CD4-positive, alpha-beta T cell (primary cell): ENCODE data around the gene OR6C76. TPM values are rescaled to one million over a fixed set of nuclear protein-coding genes. Genes with fewer than 3 reads are reported as not detected.
"Not testable (repeated sequence)": the region's sequence is repeated elsewhere in the genome, so short reads cannot be mapped to it uniquely, and the experiment has no call there.

ENCODE experiments used
- ATAC-seq: fragments of 200-7000 bp; cut with Tn5 transposase; one replicate; pipeline ENCODE4 v1.10.0; 2022; ENCODE audit warnings: mild to moderate bottlenecking; ENCODE audit not compliant: poor library complexity
- CTCF ChIA-PET: fragments of 350-600 bp; sonication (Branson Sonifier 250); formaldehyde crosslinking; loops from one replicate; lab custom pipeline; 2021; ENCODE audit warnings: antibody characterized with exemption, inconsistent platforms; lab: Charles Lee
- POLR2A ChIA-PET: fragments of 350-600 bp; sonication (Branson Sonifier 250); formaldehyde crosslinking; loops from one replicate; lab custom pipeline; 2021; ENCODE audit warnings: antibody characterized with exemption, inconsistent platforms; lab: Charles Lee
- DNase-seq, 14 experiments: peaks; one replicate each; pipeline ENCODE4 v3.0.0-alpha.2; 2013 to 2020; ENCODE audit warnings: mixed read lengths in 2 of 14
- H3K27ac ChIP-seq, 2 donors: one replicate each; pipeline versions ENCODE4 v1.5.1 to v1.7.0; 2013; ENCODE audit warnings: low read length in 2 of 2, low read depth in 1 of 2, mild to moderate bottlenecking in 1 of 2
- H3K27me3 ChIP-seq, 2 experiments: 1 replicate in 1 of 2; 2 replicates in 1 of 2; pipeline versions ENCODE4 v1.6.1 to v1.7.0; 2013; ENCODE audit warnings: low read length in 2 of 2, control low read depth in 1 of 2, mild to moderate bottlenecking in 1 of 2, moderate library complexity in 1 of 2; ENCODE audit not compliant: insufficient read depth in 2 of 2, control insufficient read depth in 1 of 2
- H3K36me3 ChIP-seq: one replicate; pipeline ENCODE4 v1.6.1; 2013; ENCODE audit warnings: low read length, control low read depth; ENCODE audit not compliant: insufficient read depth
- H3K4me1 ChIP-seq: one replicate; pipeline ENCODE4 v1.6.1; 2013; ENCODE audit warnings: low read length, control low read depth; ENCODE audit not compliant: insufficient read depth
- H3K4me3 ChIP-seq: one replicate; pipeline ENCODE4 v1.5.1; 2013; ENCODE audit warnings: mild to moderate bottlenecking, low read length, moderate library complexity
- H3K9me3 ChIP-seq, 2 experiments: 1 replicate in 1 of 2; 2 replicates in 1 of 2; pipeline versions ENCODE4 v1.6.1 to v1.7.0; 2013; ENCODE audit warnings: low read length in 2 of 2, mild to moderate bottlenecking in 2 of 2, control low read depth in 1 of 2, moderate library complexity in 1 of 2; ENCODE audit not compliant: control insufficient read depth in 1 of 2, insufficient read depth in 1 of 2
- H3K27ac Mint-ChIP-seq: one replicate; pipeline ENCODE4 v1.8.0; 2020; ENCODE audit warnings: mixed read lengths
- H3K27me3 Mint-ChIP-seq: one replicate; pipeline ENCODE4 v1.8.0; 2021; ENCODE audit warnings: mixed read lengths
- H3K36me3 Mint-ChIP-seq: one replicate; pipeline ENCODE4 v1.8.0; 2021; ENCODE audit warnings: low read depth, mixed read lengths
- H3K4me1 Mint-ChIP-seq: one replicate; pipeline ENCODE4 v1.8.0; 2021; ENCODE audit warnings: low read depth, mixed read lengths
- H3K4me3 Mint-ChIP-seq: one replicate; pipeline ENCODE4 v1.8.0; 2020; ENCODE audit warnings: mild to moderate bottlenecking, mixed read lengths
- H3K9me3 Mint-ChIP-seq: one replicate; pipeline ENCODE4 v1.8.0; 2020; ENCODE audit warnings: mixed read lengths
- intact Hi-C, 2 experiments: fragments of 100-400 bp; cut with DNase I in 1 of 2; cut with micrococcal nuclease in 1 of 2; formaldehyde crosslinking; loops; one replicate each; pipeline versions ENCODE4 v1.15.1 to v1.9.0; 2023 to 2025; cut with DNase I, micrococcal nuclease
- total RNA-seq, 174 experiments: library from RNA in 2 of 174; stranded (reverse) in 2 of 174; gene quantifications; one replicate each; pipeline ENCODE4 v1.2.3 and lab custom pipeline; 2021 to 2026
- TF ChIP-seq, protein P1 (sequence below): fragments of 200-600 bp; IDR thresholded peaks from one replicate; pipeline ENCODE4 v1.8.0; 2022; ENCODE audit warnings: antibody characterized with exemption, mild to moderate bottlenecking

The OR6C76 gene
- total RNA-seq, 2 experiments from 2014 or later = not detected

DNA sequence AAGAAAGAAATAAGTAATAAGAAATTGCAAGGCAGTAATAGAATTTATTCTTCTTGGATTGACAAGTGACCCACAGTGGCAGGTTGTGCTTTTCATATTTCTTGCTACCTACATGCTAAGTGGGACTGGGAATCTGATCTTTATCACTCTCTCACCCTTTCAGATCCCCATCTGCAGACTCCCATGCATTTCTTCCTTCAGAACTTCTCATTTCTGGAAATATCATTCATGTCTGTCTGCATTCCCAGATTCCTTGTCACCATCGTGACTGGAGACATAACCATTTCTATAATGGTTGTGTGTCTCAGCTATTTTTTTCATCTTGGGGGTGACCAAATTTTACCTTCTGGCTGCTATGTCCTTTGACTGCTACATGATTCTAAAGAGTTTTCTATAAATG is 29.7 kb upstream of the OR6C76 start:
- H3K27me3 Mint-ChIP-seq = peaks cover 31% of the 10 kb centered on the region
- H3K27ac Mint-ChIP-seq = no peak overlapping the region
- ATAC-seq (no peak), DNase-seq (no peak)
- no peak overlapping the region for H3K4me3 Mint-ChIP-seq
- Histone ChIP-seq H3K9me3 (peaks cover 0 to 8% of the 10 kb centered on the region in 2 experiments), H3K36me3 (no peaks in the 10 kb centered on the region), H3K4me3 (no peak overlapping the region), H3K4me1 (no peaks in the 10 kb centered on the region), H3K27me3 (peaks cover 14 to 15% of the 10 kb centered on the region in 2 experiments), H3K27ac (no peak overlapping the region)
- intact Hi-C loops = no loop called here
- CTCF ChIA-PET = no interaction called here
- H3K9me3 Mint-ChIP-seq = no peaks in the 10 kb centered on the region
- POLR2A ChIA-PET = no interaction called here
- TF ChIP-seq, protein P1, sequence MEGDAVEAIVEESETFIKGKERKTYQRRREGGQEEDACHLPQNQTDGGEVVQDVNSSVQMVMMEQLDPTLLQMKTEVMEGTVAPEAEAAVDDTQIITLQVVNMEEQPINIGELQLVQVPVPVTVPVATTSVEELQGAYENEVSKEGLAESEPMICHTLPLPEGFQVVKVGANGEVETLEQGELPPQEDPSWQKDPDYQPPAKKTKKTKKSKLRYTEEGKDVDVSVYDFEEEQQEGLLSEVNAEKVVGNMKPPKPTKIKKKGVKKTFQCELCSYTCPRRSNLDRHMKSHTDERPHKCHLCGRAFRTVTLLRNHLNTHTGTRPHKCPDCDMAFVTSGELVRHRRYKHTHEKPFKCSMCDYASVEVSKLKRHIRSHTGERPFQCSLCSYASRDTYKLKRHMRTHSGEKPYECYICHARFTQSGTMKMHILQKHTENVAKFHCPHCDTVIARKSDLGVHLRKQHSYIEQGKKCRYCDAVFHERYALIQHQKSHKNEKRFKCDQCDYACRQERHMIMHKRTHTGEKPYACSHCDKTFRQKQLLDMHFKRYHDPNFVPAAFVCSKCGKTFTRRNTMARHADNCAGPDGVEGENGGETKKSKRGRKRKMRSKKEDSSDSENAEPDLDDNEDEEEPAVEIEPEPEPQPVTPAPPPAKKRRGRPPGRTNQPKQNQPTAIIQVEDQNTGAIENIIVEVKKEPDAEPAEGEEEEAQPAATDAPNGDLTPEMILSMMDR = no peak
- H3K36me3 Mint-ChIP-seq = no peaks in the 10 kb centered on the region
- H3K4me1 Mint-ChIP-seq = no peaks in the 10 kb centered on the region

DNA sequence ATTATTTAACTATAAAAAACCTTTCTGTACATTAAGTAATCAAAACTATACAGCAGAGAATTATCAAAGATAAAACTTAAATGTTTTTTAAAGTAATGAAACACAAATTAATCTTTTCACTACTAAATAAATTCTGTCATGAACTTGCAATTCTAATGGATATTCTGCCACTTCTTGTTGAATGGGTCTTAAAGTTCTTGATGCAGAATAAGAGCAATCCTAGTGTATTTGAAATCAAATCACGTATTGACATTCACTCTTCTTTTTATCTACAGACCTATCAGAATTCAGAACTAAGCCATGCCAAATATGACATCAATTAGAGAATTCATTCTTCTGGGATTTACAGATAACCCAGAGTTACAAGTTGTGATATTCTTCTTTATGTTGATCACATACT is 25.8 kb upstream of the OR6C76 start, which contains the start of gene OR6C65:
Gene OR6C65, plus strand, starts transcription at position 301 of the 400 bp plus-strand sequence. Its CDS starts 0 bp downstream, at position 301.
- H3K27me3 ChIP-seq = peaks cover 2 to 9% of the 10 kb centered on the region in 2 experiments
- Mint-ChIP-seq H3K9me3 (no peaks in the 10 kb centered on the region), H3K36me3 (no peaks in the 10 kb centered on the region), H3K4me3 (no peak within 1 kb of the TSS), H3K4me1 (no peaks in the 10 kb centered on the region), H3K27me3 (peaks cover 38% of the 10 kb centered on the region), H3K27ac (no peak within 1 kb of the TSS)
- TF ChIP-seq, protein P1 = no peak
- no peak for ATAC-seq
- H3K4me1 ChIP-seq = no peaks in the 10 kb centered on the region
- H3K9me3 ChIP-seq = no peaks in the 10 kb centered on the region
- DNase-seq = no peak
- H3K4me3 ChIP-seq = no peak within 1 kb of the TSS
- intact Hi-C loops = no loop called here
- H3K36me3 ChIP-seq = no peaks in the 10 kb centered on the region
- H3K27ac ChIP-seq = no peak within 1 kb of the TSS
- CTCF ChIA-PET = interaction anchor here (0.7 kb wide), 1 partner anchor 111 kb away, joined by 3 read pairs; no protein-coding TSS in a partner anchor
- POLR2A ChIA-PET = no interaction called here

DNA sequence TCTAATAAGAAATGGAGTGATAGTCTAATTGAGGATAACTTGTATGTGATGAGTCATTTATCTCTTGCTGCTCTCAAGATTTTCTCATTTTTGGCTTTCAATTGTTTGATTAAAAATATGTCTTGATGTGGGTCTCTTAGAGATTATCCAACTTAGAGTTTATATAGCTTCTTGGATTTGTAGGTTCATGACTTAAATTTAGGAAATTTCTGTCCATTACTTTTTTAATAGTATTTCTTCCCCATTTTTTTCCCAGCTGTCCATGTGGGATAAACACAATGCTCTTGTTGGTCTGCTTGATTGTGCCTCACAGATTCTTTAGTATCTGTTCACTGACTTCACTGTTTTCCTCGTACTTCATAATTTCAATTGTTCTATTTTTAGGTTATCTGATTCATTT is 18.2 kb upstream of the OR6C76 start:
- peaks cover 18% of the 10 kb centered on the region for H3K27me3 Mint-ChIP-seq
- no peaks in the 10 kb centered on the region for H3K9me3 ChIP-seq
- ChIA-PET CTCF (no interaction called here), POLR2A (no interaction called here)
- no peak overlapping the region for H3K4me3 Mint-ChIP-seq
- H3K27ac Mint-ChIP-seq = no peak overlapping the region
- H3K27me3 ChIP-seq = peaks cover 3 to 4% of the 10 kb centered on the region in 2 experiments
- no peak overlapping the region for H3K27ac ChIP-seq
- H3K9me3 Mint-ChIP-seq = peaks cover 2% of the 10 kb centered on the region
- H3K4me3 ChIP-seq = no peak overlapping the region
- DNase-seq (no peak), ATAC-seq (no peak)
- H3K4me1 Mint-ChIP-seq = no peaks in the 10 kb centered on the region
- no peaks in the 10 kb centered on the region for H3K36me3 ChIP-seq
- TF ChIP-seq, protein P1 = no peak
- intact Hi-C loops = no loop called here
- H3K36me3 Mint-ChIP-seq = no peaks in the 10 kb centered on the region
- H3K4me1 ChIP-seq = no peaks in the 10 kb centered on the region

DNA sequence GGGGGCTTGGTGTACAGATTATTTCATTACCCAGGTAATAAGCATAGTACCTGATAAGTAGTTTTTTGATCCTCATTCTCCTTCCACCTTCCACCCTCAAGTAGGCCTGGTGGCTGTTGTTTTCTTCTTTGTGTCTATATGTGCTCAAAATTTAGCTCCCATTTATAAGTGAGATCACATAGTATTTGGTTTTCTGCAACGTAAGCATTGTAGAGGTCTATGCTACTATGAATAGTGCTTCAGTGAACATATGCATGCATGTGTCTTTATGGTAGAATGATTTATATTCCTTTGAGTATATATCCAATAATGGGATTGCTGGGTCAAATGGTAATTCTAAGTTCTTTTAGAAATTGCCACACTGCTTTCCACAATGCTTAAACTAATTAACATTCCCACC is 16.9 kb upstream of the OR6C76 start:
- ATAC-seq, H3K9me3 ChIP-seq, DNase-seq, H3K4me1 ChIP-seq, H3K27me3 ChIP-seq, H3K4me3 ChIP-seq, H3K36me3 ChIP-seq, H3K9me3 Mint-ChIP-seq, H3K27ac Mint-ChIP-seq, intact Hi-C loops, H3K27ac ChIP-seq, H3K36me3 Mint-ChIP-seq, H3K4me3 Mint-ChIP-seq, POLR2A ChIA-PET, H3K4me1 Mint-ChIP-seq, CTCF ChIA-PET: not testable (repeated sequence)
- H3K27me3 Mint-ChIP-seq = peaks cover 23% of the 10 kb centered on the region

DNA sequence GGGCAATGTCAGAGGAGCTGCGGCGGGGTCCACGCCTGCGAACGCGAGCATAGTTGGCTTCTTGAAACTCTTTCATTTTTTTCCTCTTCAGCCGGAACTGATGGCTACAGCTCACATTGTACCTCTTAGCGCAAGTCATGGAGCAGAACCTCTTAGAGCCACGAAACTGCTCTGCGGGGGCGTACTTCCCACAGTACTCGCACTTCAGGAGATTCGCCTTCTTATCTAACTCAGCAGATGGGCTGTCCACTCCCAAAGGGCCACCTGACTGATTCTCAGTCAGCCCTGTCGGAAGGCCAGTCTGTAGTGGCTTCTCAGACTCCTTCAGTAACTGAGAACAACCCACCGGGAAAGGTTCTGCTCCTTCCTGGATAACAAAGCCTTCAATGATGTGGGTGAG is 13.9 kb upstream of the OR6C76 start:
- H3K4me3 ChIP-seq, H3K36me3 Mint-ChIP-seq, H3K4me3 Mint-ChIP-seq, H3K36me3 ChIP-seq, POLR2A ChIA-PET, H3K27ac Mint-ChIP-seq, H3K9me3 ChIP-seq, H3K4me1 ChIP-seq, H3K9me3 Mint-ChIP-seq, ATAC-seq, CTCF ChIA-PET, DNase-seq, intact Hi-C loops, H3K4me1 Mint-ChIP-seq, H3K27ac ChIP-seq: not testable (repeated sequence)
- peaks cover 39% of the 10 kb centered on the region for H3K27me3 Mint-ChIP-seq
- peaks cover 3 to 10% of the 10 kb centered on the region in 2 experiments for H3K27me3 ChIP-seq
